HG02981 (cell line): ENCODE results near the gene ARFIP2.

Source experiments
- ATAC-seq: cut with Tn5 transposase; IDR thresholded peaks from one replicate; pipeline ENCODE4 v1.9.1; 2021; ENCODE audit warnings: mild to moderate bottlenecking, moderate library complexity; ENCODE audit not compliant: unreplicated experiment

The ARFIP2 gene

GRCh38 chr11:6483015-6483414 is 1.9 kb upstream of the ARFIP2 start:
- no peak for ATAC-seq

GRCh38 chr11:6482441-6482840 is 1.3 kb upstream of the ARFIP2 start:
- ATAC-seq = no peak

- ATAC-seq = peak; percentile 1
These were observed 769 bp upstream of the ARFIP2 start for GRCh38 chr11:6481924-6482275.

- ATAC-seq = no peak
These were observed 724 bp downstream of the ARFIP2 start for GRCh38 chr11:6480299-6480914.

GRCh38 chr11:6476571-6476970 is 4.6 kb downstream of the ARFIP2 start:
- no peak for ATAC-seq

- no peak for ATAC-seq
These were observed 5.2 kb downstream of the ARFIP2 start for GRCh38 chr11:6475936-6476335.

GRCh38 chr11:6474806-6475500 is 6.2 kb downstream of the ARFIP2 start:
- no peak for ATAC-seq

- no peak for ATAC-seq
These were observed 6.7 kb downstream of the ARFIP2 start for GRCh38 chr11:6474413-6474792.

GRCh38 chr11:6473451-6474412 is 7.4 kb downstream of the ARFIP2 start, which contains the start of gene TRIM3:
TSS of gene TRIM3 (minus strand) at chr11:6473941. CDS start at chr11:6465695, 8,246 bp downstream.
- peak; percentile 54 for ATAC-seq

- no peak for ATAC-seq
These were observed 8.2 kb downstream of the ARFIP2 start for GRCh38 chr11:6472934-6473333.

- ATAC-seq = no peak
These were observed 11.5 kb downstream of the ARFIP2 start for GRCh38 chr11:6469599-6469998.

GRCh38 chr11:6468712-6469495 is 12.2 kb downstream of the ARFIP2 start:
- peak; percentile 59 for ATAC-seq

GRCh38 chr11:6459099-6459450 is 22.1 kb downstream of the ARFIP2 start:
- no peak for ATAC-seq

- no peak for ATAC-seq
These were observed 22.6 kb downstream of the ARFIP2 start for GRCh38 chr11:6458352-6459098.

GRCh38 chr11:6457581-6458320 is 23.4 kb downstream of the ARFIP2 start:
- no peak for ATAC-seq

GRCh38 chr11:6456361-6457073 is 24.6 kb downstream of the ARFIP2 start:
- ATAC-seq = no peak

- ATAC-seq = no peak
These were observed 26.1 kb downstream of the ARFIP2 start for GRCh38 chr11:6455070-6455469.

- ATAC-seq = no peak
These were observed 28.0 kb downstream of the ARFIP2 start for GRCh38 chr11:6453152-6453551.

GRCh38 chr11:6452219-6452618 is 28.9 kb downstream of the ARFIP2 start:
- ATAC-seq = no peak
